Hematopoietic multipotent progenitor cell treated with erythropoietin and hydrocortisone succinate and interleukin-3 and kit ligand, for 15 days (in vitro differentiated cells): Measurements from ENCODE around the gene PARVG.

Source experiments
- DNase-seq: peaks from one replicate; pipeline ENCODE4 v3.0.0-alpha.2; 2015; ENCODE audit warnings: low spot score

The PARVG gene

GRCh38 chr22:44180706-44181032 lies at the start of gene PARVG:
Gene PARVG (plus strand): TSS chr22:44180925. CDS start chr22:44183330, 2,405 bp downstream.
- DNase-seq, result no peak

- no peak for DNase-seq
Observed at GRCh38 chr22:44131412-44131811, 49.3 kb upstream of the PARVG start.

- DNase-seq, result no peak
Observed at GRCh38 chr22:44131989-44132685, 48.6 kb upstream of the PARVG start.

GRCh38 chr22:44132724-44133123 lies 48.0 kb upstream of the PARVG start:
- DNase-seq, result no peak

GRCh38 chr22:44133161-44133560 lies 47.6 kb upstream of the PARVG start:
- no peak for DNase-seq

- no peak for DNase-seq
Observed at GRCh38 chr22:44133901-44134571, 46.7 kb upstream of the PARVG start.

GRCh38 chr22:44136112-44136511 lies 44.6 kb upstream of the PARVG start:
- no peak for DNase-seq

GRCh38 chr22:44136786-44137185 lies 43.9 kb upstream of the PARVG start:
- no peak for DNase-seq

- no peak for DNase-seq
Observed at GRCh38 chr22:44137415-44137814, 43.3 kb upstream of the PARVG start.

- DNase-seq, result no peak
Observed at GRCh38 chr22:44139773-44140172, 41.0 kb upstream of the PARVG start.

- no peak for DNase-seq
Observed at GRCh38 chr22:44142421-44143104, 38.2 kb upstream of the PARVG start.

GRCh38 chr22:44143105-44143474 lies 37.6 kb upstream of the PARVG start:
- DNase-seq, result no peak

GRCh38 chr22:44143579-44143978 lies 37.1 kb upstream of the PARVG start:
- DNase-seq, result no peak

- DNase-seq, result no peak
Observed at GRCh38 chr22:44144046-44144569, 36.6 kb upstream of the PARVG start.

- DNase-seq, result no peak
Observed at GRCh38 chr22:44145544-44145943, 35.2 kb upstream of the PARVG start.

- DNase-seq, result no peak
Observed at GRCh38 chr22:44146088-44146861, 34.5 kb upstream of the PARVG start.

- no peak for DNase-seq
Observed at GRCh38 chr22:44147008-44147645, 33.6 kb upstream of the PARVG start.

GRCh38 chr22:44147821-44148574 lies 32.7 kb upstream of the PARVG start:
- no peak for DNase-seq

- DNase-seq, result no peak
Observed at GRCh38 chr22:44151676-44152075, 29.0 kb upstream of the PARVG start.

GRCh38 chr22:44153710-44154109 lies 27.0 kb upstream of the PARVG start:
- DNase-seq, result no peak

GRCh38 chr22:44154436-44154942 lies 26.2 kb upstream of the PARVG start:
- DNase-seq, result no peak
